Measurements from ENCODE around the gene SRC.

The SRC gene

DNA sequence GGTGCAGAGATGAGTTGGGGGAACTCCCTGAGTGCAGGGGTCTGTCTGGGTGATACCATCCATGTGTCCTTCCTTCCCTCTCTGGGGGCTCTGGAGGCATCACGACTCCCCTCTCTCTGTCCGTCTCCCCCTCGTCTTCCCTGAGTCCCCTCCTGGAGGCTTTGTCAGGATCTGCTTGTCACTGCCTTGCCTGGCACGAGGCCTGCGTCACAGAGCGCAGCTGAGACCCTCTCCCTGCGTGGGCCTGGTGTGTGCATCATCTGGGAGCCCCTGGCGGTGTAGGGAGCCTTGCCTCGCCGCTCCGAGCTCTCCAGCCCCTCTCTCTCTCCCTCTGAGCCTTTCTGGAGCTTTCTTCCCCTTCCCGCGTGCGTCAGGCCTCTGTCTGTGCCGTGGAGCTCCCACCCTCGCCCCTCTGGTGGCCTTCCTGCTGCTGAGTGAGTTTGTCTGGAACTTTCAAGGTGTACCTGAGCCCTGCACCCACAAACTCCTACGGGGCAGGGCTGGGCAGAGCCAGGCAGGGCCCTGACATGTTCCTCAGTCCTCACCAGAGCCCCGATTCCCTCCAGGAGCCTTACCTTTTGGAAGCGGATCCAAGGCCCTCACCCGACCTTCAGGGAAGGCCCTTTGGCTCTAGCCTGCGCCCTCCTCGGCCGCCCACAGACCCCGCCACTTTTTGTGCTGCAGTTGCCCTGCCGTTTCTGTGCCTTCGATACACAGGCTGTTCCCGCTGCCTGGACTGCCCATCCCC is 70.3 kb downstream of the SRC start:
- no peak for DNase-seq

GRCh38 chr20:37416848-37417616 is 71.1 kb downstream of the SRC start:
- DNase-seq, result no peak

DNA sequence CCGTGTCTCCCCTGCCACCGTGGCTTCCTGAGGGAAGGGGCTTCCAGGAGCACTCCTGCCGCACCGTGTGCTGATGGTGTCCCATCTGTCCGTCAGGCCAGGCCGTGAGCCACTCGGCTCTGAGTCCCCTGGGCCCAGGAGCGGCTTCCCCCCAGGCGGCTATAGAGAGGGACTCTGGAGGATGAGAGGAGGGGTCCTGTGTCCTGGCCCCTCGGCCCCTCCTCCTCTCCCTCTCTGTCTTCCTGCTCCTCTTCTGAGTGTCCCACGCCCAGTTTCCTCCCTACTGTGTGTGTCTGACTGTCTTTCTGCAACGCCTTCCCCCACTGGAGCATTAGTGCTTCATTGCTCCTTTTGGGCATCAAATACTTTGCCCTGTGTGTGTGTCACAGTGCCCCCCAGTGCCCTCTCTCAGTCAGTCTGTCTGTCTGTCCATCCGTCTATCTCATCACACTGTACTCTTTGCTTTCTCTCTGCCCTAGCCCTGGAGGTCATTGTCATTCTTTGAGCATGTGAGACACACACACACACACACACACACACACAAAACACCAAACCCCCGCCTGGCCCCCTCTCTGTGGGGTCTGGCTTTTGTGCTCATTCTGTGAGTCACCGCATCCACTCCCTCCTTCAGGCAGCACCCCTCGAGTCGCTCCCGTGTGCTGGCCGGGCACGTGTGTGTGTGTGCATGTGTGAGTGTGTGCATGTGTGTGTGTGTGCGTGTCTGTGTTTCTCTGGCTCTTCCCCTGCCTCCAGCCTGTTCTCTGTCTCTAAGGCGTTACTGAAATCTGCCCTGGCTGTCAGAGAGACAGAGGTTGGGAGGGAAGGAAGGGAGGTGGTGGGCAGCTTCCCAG is 71.9 kb downstream of the SRC start:
- no peak for DNase-seq

GRCh38 chr20:37418591-37419109 is 72.7 kb downstream of the SRC start:
- no peak for DNase-seq

- no peak for DNase-seq
These were observed 73.4 kb downstream of the SRC start for GRCh38 chr20:37419307-37419706.

GRCh38 chr20:37419774-37420542 is 74.0 kb downstream of the SRC start:
- DNase-seq, result no peak

DNA sequence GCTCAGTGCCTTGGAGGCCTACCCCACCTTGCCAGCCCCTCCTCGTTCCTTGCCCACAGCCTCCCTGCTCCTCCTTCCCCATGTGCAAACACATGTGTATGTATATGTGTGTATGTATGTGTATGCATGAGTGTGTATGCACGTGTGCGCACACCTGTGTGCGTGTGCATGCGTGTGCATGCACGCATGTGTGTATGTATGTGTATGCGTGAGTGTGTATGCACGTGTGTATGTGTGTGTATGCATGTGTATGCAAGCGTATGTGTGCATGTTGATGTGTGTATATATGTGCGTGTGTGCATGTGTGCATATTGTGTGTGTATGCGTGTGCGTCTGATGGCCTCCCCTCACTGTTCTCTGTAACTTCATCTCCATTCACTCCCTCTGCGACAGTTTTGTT is 74.7 kb downstream of the SRC start:
- DNase-seq, result no peak

DNA sequence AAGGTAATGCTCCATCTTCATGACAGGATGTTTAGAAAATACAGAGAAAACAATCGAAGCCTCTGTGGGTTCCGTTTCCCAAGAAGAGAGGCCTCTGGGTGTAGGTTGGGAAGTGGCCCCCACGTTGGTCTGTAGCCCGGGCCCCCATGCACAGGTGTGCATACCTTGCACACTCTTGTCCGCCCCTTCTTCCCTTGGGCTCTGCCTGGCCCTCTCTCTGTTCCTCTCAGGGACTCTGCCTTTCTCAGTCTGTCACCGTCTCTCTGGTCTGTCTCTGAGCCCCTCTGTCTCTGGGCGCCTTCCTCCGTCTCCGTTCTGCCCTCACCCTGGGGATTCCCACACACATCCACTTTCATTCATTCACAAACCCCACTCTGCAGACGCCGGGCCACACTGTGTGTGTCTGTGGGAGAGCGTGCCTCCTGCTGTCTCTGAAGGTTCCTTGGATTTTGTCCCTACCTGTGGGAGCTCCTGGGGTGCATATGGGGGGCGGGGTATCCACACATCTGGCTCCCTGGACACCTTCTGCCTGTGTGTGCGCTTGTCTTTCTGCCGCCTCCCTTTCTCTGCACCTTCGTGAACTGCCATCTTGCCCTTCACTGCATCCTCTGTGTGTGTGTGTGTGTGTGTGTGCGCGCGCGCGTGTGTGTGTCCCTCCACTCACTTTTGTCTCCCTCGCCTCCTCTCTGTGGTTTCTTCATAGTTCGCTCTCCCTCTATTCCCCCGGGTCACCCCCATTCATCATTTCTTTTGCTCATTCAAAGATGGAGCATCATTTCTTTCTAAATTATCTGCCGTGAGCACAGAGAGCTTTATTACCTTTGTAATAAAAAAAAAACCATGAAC is 75.3 kb downstream of the SRC start:
- no peak for DNase-seq

DNA sequence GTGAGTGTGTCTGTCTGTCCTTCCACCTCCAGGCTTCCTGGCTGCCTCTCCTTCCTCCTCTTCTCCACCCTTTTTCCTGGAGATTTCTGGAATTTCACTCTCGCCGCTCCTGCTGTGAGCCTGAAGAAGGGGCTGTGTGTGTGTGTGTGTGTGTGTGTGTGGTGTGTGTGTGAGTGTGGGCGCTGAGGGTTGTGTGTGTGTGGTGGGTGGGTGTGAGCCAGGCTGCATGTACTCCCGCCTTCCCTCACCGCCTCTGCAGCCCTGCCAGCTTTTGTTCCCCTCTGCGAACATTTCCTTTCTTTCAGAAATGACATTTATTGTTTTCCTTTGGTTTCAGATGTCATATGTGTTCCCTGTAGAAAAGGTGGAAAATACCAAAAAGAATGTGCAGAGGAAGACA is 76.0 kb downstream of the SRC start:
- DNase-seq, result peak; percentile 42

GRCh38 chr20:37422791-37423286 is 76.9 kb downstream of the SRC start:
- no peak for DNase-seq

DNA sequence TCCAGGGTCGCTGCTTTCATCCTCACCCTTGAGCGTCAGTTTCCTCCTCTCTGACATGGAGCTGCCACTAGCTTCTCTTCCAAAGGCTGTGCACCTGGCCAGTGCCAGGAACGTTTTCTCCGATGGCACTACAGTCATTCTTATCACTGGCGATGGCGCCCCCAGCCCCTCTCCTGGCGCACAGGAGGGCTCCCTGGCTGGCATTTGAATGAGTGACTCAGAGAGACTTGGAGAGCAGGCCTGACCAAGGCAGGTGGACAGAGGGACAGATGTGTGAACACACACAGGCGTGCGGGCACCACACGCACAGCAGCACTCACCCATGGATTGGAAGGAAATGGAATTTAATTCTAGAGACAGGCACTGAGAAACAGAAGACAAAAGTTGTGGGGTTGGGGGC is 77.6 kb downstream of the SRC start:
- DNase-seq, result no peak

- no peak for DNase-seq
These were observed 78.3 kb downstream of the SRC start for GRCh38 chr20:37424062-37424851.

DNA sequence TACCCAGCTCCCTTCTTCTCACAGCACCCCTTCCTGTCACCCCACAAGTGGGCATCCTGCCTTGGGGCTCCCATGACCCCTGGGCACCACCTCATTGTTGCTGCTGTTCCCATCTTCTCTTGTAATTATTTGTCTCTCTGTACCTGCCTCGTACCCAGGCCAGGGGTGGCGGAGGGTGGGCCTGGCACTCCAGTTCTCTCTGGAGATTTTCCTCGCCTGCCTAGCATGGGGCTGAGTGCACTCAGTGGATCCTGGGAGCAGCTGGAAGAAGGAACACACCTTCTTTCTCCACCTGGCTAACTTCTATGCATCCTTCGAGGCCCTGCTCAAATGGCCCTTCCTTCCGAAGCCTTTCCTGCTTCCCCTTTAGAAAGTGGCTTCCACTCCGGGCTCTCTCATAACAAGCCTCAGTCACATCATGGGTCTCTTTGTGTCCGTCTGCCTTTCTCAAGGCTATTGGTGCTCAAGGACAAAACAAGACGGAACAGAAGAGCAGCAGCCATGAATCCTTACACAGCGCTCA is 79.2 kb downstream of the SRC start:
- no peak for DNase-seq

DNA sequence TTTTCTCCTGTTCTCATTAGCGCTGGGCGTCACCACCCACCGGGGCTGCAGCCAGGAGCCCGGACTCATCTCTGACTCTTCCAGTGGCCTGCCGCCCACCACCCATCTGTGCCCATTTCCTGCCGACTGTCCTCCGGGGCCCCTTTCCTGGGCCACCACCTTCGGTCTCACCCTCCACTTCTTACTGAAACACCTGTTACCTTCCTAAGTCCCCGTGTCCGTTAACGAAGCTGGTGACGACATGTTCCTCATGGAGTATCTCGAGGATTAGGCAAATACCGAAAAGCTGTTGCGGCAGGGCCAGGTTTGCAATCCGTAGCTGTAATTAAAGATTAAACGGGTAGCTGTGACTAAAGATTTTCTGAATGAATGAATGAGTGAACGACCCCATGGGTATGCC is 80.2 kb downstream of the SRC start:
- no peak for DNase-seq

- no peak for DNase-seq
These were observed 81.0 kb downstream of the SRC start for GRCh38 chr20:37426978-37427377.

- no peak for DNase-seq
These were observed 84.1 kb downstream of the SRC start for GRCh38 chr20:37430044-37430443.

DNA sequence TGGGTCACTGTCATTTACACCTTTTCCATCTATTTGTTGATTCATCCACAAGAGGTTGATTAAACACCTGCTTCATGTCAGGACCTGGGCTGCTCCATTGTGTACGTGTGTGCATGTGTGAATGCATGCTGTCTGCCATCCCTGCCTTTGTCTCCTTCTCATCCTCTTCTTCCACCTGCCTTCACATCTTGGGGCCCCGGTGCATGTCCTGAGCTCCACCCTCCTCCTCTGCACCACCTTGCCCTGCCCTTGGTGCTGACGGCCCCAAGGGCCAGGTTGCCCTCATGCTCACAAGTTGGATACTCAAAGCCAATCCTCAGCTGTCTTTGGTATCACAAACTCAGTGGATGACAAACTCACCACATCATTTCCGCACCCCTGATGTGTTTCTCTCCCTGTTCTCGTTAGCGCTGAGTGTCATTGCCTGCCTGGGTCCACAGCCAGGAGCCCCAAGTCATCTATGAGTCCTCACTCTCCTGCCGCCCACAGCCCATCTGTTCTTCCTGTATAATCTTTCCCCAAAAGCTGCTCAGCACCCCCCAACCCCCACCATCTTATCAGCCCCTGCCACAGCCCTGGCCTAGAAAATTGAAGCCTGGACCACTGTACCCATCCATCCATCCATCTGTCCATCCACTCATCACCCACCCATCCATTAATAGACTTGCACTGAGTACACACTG is 85.0 kb downstream of the SRC start:
- peak; percentile 92 for DNase-seq

- DNase-seq, result no peak
These were observed 85.8 kb downstream of the SRC start for GRCh38 chr20:37431786-37432185.

DNA sequence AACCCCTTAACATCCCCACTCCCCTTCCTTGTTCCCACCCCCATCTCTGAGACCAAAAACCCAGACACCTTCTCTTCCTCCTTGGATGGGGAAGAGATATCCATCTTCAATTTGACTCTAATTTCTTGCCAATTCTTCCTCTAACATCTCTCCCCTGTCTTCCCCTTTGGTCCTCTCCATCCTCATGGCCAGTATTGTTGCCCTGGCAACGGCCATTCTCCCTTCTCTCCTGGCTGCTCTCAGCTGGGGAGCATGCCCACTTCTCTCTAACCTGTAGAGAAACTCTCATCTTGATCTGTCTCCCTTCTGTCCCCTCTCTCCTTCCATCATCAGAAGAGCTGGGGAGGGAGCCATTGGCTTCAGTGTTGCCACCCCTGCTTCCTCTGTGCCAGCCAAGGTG is 86.7 kb downstream of the SRC start:
- no peak for DNase-seq

- DNase-seq, result no peak
These were observed 89.7 kb downstream of the SRC start for GRCh38 chr20:37435607-37436006.

All from NCI-H146 (cell line).